GM12892 (cell line): Measurements from ENCODE around the gene PFKP.

ENCODE experiments used
- POLR2A ChIP-seq: IDR thresholded peaks from 2 replicates; pipeline ENCODE4 v1.6.1; 2011; ENCODE audit warnings: low read depth, low read length, control low read depth
- POLR2AphosphoS5 ChIP-seq: IDR thresholded peaks from 2 replicates; pipeline ENCODE4 v1.6.1; 2011; ENCODE audit warnings: low read depth, low read length, control low read depth

DNA sequence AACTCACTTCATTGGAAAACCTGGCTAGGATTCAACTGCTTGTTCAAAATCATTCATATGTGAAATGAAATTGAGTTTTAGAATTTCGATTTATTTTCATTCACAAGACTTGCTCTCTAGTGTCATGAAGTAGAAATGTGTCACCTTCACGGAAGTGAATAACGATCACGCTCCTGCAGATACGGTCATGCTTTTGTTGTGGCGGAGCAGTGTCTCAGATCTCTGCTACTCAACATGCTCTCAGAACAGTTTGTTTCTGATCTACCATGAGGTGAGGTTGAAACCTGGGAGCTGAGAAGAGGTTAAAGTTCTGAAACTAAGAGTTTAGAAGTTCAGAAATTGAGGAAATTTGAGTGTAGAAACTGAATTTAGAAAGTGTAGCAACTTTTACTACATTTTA, 119.0 kb downstream of the PFKP start:
- TF ChIP-seq POLR2A (no peak), POLR2AphosphoS5 (no peak)
